Stimulated activated CD4-positive, alpha-beta T cell treated with anti-CD3 and anti-CD28 coated beads, Interleukin-4, amount 100 ng/mL, for 48 hours (primary cell): ENCODE results near the gene FGD6.
A peak's percentile ranks its signal among the peaks of the same experiment; 100 is the strongest.

Experiments
- DNase-seq, 2 donors: peaks; one replicate each; pipeline ENCODE4 v3.0.0-alpha.2; 2020; ENCODE audit warnings: low read depth in 2 of 2

FGD6 gene

DNA sequence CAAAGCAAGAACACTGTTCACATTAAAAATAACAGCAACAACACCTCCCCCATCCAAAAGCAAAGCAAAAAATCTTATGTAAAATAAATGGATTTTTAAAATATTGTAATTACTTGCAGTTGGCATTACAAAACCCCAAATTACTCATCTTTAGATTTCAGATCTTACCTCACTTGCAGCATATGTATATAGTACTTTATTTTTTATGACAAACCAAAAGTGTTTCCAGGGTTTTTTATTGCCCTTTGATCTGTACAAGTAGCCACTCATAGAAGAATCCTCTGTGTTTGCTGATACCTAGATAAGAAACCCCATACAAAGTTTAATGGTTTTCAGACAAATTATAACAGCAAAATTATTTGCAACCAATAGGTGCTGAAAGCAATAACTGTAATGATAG is 131.7 kb downstream of the FGD6 start:
- DNase-seq = no peak

DNA sequence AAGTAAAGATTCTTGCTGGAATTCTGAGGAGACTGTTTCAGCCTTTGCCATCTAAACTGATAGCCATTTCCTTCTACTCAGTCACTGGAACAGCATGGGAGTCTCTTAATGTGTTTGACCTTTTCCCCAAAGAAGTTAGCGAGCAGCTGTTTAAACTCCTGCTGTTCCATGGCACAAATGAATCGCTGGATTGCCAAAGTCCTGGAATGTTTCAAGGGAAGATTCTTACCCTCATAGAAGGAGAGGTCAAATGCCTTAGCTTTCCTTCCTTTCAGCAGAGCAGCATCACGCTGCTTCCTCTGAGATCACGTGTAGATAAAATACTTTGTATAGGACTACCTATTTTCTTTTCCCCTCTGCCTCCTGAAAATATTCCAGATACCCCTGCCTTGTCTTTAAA is 133.3 kb downstream of the FGD6 start:
- no peak for DNase-seq

DNA sequence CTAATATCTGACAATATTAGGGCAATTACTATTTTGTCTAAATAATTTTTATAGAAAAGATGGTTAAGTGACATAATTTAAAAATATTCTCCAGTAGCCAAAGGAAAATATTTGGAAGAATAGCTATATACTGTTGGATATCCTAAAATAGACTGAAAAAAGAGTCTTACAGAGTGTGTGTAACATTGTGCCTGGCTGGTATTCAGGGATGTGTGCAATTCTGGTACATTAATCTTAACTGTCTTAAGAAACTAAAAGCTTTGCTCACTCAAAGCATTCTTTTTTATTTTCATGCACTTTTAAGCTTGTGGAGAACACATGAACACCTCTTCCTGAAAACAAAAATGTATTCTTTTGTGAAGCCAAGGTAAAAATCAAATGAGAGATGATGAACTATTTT is 133.8 kb downstream of the FGD6 start:
- no peak for DNase-seq

DNA sequence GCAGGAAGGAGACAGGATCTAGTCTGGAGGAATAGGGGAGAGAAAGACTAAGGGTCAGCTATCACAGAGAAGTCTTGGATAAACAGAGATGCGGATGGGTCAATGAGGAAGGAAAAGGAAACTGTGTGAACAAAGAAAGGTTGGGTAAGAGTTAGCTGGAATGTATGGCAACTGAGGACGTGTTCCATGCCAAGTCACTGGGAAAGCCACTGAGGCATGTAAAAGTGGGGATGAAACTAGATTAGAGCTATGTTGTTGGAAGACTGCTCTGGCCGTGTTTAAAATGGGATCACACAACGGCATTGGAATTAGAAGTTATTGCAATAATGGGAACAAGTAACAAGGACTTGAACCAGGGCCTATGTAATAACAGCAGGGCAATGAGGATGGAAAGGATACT is 139.9 kb downstream of the FGD6 start:
- no peak for DNase-seq

DNA sequence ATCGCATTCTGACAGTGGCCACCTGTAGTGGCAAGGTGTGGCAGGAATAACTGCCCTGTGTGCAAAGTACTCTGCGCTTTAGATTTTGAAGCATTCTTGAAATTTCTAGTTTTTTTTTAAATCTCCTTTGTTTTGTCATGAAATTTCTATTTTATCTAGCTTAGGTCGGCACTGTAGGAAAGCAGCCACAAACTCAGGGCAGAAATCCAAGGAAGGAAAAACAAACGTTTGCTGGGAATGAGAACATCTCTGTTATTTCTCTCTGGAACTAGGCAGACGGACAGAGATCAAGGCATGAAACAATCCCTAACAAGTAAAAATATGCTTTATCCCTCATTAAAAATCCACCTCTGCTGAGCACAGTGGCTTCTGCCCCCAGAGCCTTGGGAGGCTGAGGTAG is 142.5 kb downstream of the FGD6 start:
- no peak for DNase-seq

DNA sequence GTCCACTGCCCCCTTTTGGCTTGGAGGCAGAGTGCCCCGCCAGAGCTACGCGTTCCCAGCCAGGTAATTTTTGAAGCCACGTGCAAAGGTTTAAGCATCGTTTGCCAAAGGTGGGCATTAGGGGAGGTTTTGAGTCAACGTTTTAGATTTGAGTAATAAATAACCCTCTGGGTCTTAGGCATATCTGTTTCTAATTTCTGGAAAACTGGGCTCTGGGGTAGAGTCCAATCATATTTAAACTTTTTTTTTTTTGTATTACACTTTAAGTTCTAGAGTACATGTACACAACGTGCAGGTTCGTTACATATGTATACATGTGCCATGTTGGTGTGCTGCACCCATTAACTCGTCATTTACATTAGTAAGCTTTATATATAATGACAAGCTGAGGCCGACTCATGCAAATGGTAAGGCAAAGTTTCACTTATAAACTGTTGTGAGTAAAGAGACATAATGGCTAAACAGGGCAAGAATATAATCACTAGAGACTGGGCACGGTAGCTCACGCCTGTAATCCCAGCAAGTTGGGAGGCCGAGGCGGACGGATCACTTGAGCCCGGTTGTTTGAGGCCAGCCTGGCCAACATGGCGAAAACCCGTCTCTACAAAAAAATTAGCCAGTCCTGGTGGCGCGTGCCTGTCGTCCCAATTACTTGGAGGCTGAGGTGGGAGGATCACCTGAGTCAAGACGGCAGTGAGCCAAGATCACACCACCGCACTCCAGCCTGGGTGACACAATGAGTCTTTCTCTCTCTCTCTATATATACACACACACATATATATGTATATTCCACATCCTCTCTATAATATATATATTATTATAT is 143.4 kb downstream of the FGD6 start:
- peak in 1 of 2 donors; percentile 83 for DNase-seq

DNA sequence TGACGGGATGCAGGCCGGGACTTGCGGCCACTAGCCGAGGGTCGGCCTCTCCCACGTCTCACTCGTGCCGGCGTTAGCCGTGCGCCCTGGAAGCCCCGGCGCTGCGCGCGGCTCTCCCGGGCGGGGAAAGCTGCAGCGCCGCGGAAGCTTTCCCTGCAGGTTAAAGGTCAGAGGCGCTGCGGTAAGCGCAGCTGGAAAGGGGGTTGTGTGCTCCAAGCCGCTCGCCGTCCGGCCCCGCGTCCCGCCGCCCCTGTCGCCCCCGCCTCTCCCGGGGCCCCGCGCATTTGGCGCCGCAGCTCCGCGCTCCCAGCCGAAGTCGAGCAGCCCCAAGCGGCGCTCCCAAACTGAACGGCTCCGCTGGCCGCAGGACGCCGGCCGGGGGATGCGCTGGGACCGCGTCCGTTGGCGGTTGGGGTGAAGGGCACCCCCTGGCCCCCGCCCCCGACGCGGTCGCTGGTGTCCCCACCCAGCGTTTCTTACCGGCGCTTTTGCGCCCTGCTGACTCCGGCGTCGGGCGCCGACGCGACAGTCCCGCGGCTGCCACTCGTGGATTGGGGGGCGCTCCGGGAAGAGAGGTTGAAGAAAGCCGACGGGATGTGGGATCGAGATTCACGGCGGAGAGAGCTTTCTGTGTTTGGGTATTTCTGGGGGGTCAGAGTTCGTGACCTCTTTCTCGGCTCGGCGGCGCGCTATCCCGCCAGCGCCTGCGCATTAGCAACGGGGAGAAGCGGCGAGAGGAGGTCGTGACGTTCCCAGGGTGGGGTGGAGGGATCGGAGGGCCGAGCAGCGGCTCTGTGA is 144.2 kb downstream of the FGD6 start, which contains the start of gene NR2C1:
Gene NR2C1 (minus strand): TSS at position 719 of the 798 bp plus-strand sequence. CDS start 6,234 bp downstream, outside the sequence.
- peak; percentile 24 to 89 for DNase-seq

DNA sequence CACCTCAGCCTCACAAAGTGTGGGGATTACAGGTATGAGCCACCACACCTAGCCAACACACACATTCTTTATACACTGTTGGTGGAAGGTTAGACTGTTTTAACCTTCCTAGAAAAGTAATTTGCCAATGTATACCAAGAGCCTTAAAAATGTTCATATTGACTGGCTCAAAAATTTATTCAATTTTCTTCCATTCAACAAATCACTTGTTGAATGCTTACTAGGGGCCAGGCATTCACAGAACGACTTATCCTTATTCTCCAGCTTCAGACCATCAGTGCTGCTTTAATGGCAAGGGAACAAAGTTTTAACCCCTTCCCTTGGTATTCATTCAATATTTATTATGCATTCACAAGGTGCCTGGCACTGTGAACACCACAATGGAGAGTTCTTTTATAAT is 146.9 kb downstream of the FGD6 start:
- no peak for DNase-seq

DNA sequence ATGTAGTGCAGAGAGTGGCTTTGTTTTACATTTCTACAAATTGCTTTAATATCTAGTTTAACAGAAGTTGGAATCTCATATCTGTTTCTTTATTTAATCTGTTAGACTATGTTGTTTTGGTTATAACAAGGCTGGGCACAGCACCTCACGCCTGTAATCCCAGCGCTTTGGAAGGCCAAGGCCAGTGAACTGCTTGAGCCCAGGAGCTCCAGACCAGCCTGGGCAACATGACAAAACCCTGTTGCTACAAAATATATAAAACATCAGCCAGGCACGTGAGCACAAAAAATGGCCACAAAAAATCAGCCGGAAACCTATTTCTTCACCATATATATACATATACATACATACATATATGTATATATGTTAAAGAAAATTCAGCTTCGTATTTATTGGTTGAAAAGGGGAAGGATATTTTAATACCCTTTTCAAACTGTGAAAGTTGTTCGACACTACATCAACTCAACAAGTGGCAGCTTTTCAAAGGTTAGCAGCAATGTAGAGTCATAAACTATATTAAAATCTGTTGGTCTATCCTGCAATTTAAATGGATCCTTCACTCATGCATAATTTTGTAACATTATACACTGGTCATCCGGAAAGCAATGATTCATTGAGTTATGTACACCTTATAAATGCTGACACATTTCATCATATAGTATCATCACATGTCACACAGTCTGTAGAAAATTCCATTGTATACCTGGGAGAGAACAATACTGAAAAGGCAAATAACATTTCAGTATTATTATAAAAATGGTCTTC is 151.0 kb downstream of the FGD6 start:
- no peak for DNase-seq

DNA sequence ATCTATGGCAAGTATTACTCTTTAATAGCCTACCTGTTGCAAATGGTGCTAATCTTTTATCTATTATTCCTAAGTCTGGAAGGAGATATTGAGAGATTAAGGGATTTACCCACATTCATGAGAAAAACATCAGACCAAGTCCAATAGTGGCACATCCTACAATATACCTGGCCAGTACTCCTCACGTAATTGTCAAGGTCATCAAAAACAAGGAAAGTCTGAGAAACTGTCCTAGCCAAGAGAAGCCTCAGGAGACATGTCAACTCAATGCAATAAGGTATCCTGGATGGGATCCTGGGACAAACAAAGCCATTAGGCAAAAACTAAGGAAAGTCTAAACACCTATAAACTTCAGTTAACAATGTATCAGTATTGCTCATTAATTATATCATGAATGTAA is 156.3 kb downstream of the FGD6 start:
- DNase-seq = no peak

DNA sequence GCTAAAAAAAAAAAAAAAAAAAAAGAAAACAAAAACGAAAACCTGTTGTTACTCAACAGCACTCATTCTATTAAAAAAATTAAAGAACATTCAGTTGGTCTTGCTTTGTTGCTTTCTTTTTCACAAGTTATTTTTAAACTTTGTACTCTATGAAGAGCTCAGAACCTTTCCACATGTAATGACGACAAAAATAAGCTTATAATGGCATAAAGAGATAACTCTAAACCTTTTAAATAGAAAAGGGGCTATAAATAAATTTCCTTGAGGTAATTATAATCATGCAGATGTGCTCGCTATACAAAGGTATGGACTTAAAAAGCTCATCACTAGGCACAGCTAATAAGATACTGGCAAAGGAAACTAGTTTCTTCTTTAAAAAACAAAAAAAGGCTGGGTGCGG is 157.3 kb downstream of the FGD6 start:
- DNase-seq = no peak

DNA sequence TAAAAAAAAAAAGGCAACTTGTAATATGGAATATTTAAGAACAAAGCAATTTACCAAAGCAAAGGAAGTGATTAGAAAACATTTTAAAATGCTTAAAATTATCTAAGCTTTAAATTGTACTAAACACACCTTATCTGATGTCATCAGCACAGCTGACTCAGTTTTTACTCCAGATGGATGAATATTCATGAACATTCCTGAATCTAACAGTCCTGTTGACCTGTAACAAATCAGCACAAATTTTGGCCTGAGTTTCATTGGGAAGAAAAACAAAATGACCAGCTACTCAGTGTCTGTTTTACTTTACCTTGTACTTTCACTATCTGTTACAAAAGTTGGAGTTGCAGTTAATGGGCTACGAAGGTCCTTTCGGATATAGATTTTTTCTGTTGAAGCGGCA is 159.8 kb downstream of the FGD6 start:
- DNase-seq = no peak

DNA sequence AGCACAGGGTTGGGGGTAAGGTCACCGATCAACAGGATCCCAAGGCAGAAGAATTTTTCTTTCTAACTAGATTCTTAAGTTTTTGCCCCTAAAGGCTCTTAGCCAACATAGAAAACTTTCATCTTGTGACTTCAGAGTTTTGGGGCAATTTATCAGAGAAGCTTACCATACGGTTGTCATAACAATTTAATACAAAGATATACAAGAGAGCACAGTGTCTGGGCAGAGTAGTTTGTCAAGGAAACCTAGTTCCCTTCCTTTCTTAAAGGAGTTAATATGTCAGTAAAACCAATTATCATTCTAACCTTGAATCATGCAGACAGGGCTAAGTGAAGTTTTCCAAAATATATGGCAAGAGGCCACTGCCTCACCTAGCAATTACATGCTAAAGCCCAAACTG is 162.2 kb downstream of the FGD6 start:
- no peak for DNase-seq

DNA sequence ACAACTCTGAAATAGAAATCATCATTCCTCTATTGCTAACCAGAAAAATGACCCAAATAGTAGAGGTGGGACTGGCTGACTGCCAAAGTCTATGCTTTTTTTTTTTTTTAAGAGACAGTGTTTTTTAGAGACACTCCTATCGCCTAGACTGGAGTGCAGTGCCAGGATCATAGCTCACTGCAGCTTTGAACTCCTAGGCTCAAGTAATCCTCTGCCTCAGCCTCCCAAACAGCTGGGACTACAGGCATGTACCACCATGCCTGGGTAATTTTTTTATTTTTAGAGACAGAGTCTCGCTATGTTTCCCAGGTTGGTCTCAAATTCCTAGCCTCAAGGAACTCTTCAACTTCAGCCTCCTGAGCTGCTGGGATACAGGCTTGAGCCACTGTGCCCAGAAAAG is 163.1 kb downstream of the FGD6 start:
- no peak for DNase-seq

DNA sequence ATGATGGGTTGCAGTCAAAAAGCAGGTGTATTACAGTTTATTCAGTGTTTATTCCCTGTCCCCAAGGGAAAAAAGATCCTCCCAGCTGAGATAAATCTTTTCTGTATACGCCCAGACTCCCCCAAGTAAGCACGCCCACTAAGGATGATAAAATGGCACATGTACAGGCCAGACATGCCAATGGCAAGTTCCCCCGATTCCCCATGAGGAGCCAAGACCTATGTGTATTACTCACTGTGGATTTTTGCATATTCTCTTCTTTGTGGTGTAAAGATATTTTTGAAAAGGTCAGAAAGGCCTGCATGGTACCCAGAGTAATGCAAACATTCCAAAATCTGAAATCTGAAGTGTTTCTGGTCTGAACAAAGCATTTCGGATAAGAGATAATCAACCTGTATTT is 166.0 kb downstream of the FGD6 start:
- DNase-seq = no peak

DNA sequence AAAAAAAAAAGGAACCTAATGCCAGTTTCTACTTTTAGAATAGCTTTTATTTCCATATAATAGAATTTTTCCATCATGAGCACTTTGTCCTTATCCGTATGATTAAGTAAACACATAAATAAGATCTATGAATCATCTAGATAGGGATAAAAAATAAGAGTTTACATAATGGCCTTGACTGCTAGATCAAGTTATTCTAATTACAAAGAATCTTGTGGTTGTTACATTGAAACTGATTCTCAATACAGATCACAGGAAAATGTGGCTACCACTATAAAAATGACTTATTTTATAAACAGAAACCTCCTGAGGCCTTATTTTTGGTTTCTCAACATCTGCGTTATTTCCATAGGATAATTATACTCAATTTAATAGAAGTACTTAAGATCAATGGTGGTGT is 179.4 kb downstream of the FGD6 start:
- DNase-seq = no peak

DNA sequence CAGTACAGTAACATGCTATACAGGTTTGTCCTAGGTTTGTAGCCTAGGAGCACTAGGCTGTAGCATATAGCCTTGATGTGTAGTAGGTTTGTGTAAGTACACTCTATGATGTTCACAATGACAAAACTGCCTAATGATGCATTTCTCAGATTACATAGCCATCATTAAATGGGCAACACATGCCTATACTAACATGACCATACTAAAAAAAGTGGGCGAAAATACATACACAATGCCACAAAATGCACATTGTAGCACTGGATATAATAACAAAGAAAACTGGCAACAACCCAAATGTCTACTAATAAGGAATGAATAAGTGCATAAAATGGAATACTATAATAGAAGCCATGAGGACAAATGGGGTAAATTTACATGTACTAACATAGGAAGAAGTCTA is 182.5 kb downstream of the FGD6 start:
- DNase-seq = no peak
